GM12801 (cell line): ENCODE measurements around the gene BCAM.

Experiments used
- CTCF ChIP-seq: IDR thresholded peaks from one replicate; pipeline ENCODE4 v1.5.1; 2011; ENCODE audit warnings: control low read depth; ENCODE audit not compliant: insufficient read length; ENCODE audit errors: extremely low read depth

BCAM gene

GRCh38 chr19:44845612-44846454 lies 36.9 kb downstream of the BCAM start, which contains the start of gene NECTIN2:
Gene NECTIN2 (plus strand): TSS chr19:44846297. CDS start chr19:44846526, 229 bp downstream.
- no peak for TF ChIP-seq CTCF

DNA sequence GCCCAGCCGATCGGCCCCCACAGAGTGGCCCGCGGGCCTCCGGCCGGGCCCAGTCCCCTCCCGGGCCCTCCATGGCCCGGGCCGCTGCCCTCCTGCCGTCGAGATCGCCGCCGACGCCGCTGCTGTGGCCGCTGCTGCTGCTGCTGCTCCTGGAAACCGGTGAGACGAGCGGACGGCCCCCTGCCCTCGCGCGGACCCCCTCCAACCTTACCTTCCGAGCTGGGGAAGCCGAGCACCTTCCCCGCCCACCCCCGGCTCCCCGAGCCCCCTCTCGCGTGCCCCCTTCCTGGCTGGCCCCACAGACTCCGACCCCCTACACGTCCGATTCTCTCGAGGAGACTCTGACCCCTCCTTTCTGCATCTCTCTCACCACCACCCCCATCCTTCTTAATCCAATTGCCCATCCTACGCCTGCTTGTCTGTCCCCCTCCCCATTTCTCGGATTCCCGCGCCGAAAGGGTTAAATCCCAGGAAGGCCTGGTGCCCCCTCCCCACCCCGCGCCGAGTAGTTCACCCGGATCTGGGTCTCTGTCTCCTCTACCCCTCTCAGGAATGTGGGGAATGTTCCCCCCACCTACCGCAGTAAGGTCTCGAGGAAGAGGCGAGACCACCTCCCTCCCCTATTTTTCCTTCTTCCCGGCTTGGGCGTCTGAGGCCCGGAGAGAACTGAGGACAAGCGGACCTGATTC lies 37.7 kb downstream of the BCAM start:
- no peak for TF ChIP-seq CTCF

DNA sequence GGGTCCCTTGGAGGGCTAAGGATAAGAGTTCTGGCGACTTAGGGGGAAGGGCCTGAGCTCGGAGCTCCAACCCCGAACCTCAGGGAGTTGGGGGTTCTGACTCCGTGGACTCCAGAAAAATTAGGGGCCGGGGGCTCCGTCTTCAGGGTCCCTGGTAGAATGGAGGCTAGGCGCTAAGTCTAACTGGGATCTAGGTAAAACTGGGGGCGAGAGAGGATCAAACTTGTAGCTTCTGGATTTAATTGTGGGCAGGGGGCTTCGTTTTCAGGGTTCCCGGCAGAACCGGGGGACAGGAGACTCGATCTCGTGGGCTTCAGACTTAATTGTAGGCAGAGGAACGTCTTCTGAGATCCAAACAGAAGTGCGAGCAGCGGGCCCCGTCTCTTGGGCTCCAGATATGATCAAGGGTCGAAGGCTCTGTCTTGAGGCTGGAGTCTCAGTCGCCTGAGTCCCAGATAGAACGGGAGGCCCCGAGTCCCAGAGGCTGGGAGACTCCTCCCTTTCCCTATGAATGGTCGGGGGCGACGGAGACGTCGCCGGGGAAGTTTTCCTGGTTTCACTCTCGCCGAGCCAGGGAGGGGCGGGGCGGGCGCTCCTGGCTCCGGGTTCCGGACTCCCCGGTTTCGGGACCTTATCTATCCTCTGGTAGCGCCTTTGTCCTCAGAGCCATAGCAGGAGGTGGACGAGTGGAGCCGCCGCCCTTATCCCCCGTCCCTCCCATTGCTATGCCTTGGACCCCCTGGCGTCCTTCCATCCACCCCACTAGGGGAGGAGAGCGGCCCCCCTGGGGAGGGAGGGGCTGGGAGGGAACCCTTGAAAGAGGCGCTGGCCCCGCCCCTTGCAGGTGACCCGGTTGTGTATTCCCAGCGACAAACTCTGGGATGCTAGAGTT lies 38.5 kb downstream of the BCAM start:
- no peak for TF ChIP-seq CTCF

- TF ChIP-seq CTCF: no peak
These were observed 39.3 kb downstream of the BCAM start for GRCh38 chr19:44848036-44848811.

DNA sequence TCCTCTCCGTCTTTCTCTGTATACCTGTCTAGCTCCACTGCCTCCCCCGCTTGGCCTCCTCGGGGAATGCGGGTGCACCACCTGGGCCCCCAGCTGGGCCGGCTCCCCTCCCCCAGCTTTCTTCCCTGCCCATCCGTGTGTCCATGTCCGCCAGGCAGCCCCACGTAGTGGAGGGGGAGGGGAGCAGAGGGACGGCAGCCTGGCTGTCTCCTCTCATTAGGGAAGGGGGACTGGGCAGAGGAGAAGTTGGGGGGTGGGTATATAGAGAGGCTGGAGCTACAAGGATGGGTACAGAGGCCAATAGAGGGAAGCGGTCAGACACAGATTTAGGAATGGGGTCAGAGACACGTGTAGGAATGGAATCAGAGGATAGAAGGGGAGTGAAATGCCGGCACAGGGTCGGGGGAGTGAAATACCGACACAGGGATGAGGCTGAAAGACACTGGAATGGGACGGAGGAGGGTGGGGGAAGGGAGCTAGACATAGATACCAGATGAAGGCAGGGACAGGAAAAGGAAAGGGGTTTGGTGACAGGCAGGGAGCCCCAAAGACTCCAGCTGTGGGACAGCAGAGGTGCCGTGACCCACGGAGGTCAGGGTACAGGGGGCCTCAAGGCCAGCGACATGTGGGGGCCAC lies 40.0 kb downstream of the BCAM start:
- no peak for TF ChIP-seq CTCF

- TF ChIP-seq CTCF: no peak
These were observed 41.8 kb downstream of the BCAM start for GRCh38 chr19:44850641-44851109.
